GM12801 (cell line): ENCODE results near the gene SLC2A5.

Experiments used
- TF ChIP-seq, protein P1 (sequence below): IDR thresholded peaks from one replicate; pipeline ENCODE4 v1.5.1; 2011; ENCODE audit warnings: control low read depth; ENCODE audit not compliant: insufficient read length; ENCODE audit errors: extremely low read depth

Gene SLC2A5

DNA sequence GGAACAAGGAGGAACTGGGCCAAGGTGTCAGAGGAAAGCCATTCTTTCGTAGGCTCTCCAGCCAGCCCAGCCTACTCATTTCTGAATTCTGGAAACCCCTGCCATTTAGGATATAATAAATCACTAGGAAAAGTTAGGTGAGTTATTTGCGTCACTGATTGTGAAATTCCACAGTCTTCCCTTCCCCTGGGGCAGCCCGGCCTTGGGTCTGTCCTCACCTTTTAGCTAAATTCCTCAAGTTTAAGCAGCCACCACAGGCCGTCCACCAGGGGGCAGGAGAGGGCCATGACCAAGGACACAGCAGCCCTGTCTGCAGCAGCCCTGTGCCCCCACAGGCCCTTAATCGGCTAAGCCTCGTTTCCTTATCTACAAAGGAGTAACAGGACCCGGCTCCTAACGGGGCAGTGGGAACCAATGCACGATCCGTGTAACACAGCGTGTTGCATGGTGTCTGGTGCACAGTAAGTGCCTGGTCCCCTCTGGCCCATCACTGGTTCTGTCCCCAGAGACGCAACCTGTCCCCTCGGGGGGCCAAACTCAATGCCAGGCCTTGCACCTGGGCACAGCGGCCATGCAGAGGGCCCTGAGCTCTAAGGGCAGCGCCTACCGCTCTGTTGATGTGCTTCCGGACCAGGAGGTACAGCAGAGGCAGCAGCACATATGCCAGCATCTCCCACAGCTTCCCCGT lies 41.4 kb upstream of the SLC2A5 start:
- TF ChIP-seq, protein P1, sequence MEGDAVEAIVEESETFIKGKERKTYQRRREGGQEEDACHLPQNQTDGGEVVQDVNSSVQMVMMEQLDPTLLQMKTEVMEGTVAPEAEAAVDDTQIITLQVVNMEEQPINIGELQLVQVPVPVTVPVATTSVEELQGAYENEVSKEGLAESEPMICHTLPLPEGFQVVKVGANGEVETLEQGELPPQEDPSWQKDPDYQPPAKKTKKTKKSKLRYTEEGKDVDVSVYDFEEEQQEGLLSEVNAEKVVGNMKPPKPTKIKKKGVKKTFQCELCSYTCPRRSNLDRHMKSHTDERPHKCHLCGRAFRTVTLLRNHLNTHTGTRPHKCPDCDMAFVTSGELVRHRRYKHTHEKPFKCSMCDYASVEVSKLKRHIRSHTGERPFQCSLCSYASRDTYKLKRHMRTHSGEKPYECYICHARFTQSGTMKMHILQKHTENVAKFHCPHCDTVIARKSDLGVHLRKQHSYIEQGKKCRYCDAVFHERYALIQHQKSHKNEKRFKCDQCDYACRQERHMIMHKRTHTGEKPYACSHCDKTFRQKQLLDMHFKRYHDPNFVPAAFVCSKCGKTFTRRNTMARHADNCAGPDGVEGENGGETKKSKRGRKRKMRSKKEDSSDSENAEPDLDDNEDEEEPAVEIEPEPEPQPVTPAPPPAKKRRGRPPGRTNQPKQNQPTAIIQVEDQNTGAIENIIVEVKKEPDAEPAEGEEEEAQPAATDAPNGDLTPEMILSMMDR = peak; percentile 41

DNA sequence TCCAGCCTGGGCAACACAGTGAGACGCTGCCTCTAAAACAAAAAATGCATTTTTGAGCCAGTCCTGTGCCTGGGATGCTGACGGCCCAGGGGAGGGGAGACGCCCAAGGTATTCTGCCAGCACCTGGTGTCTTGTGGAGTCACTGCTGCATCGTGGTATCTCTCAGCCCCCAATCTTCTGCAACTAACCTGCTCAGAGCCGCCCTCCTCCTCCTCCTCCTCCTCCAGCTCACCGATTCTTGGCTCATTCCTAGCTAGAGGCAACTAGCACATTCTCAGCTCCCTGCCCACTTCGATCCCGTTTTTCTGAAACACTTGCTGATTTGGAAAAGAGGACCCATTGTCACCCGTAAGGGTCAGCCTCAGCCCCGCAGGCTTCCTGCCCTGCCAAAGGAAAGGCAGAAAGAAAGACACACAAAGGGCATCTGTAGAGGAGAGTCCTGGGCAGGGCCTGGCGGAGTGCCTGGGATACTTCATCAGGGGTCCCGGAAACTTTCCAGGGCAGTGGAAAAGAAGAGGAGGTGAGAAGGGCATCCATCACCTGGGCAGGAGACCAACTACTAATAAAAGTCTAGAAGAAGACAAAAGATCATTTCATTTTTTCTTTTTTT lies 38.7 kb upstream of the SLC2A5 start:
- TF ChIP-seq, protein P1 = no peak

DNA sequence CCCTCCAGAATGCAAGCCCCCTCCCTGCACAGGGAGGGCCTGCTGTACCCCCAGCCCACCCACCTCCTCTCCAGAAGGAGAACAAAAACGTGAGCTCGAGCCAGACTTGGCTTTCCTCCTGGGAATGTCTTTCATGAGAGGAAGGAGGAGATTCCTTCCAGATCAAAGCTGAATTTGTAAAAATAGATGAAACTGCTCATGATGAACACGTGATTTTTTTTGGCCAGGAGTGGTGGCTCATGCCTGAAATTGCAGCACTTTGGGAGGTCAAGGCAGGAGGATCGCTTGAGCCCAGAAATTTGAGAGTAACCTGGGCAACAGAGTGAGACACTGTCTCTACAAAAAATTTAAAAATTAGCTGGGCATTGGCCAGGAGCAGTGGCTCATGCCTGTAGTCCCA lies 37.7 kb upstream of the SLC2A5 start:
- TF ChIP-seq, protein P1 = no peak

DNA sequence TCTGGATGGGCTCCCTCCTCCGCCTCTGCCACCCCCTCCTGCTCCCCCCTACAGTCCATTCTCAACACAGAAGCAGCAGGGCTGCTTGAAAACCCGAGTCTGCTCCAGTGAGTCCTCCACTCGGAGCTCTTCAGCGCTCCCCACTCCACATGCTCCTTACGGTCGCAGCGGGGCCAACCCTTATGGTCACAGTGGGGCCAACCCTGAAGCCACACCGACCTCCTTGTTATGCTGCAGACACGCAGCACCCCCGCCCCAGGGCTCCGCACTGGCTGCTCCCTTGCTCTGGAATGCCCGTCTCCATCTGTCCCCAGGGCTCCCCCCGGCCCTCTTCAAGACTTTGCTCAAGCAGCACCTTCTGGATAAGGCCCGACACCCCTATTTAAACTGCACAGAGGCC lies 36.9 kb upstream of the SLC2A5 start:
- TF ChIP-seq, protein P1 = no peak

DNA sequence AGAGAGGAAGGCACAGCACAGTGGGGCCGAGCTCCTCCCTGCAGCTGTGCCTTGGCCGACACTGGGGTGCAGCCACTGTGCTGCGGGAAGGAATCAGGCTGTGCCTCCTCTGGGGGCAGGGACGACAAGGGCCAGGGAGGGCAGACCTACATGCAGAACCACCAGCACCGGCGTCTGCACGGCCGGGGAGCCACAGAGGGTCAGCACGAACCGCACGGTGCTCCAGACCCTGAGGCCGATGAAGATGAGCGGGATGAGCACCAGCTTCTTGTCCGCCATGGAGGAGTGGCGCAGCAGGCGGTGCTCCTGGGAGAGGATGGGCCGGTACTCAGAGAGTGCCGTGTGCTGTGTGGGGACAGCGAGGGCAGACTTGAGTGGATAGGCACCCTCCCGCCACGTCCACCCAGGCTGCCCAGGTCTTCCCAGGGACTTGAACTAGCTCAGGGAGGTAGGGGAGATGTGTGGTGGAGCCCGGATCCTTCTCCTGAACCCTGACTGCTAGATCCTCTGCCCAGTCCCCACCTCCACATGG lies 36.0 kb upstream of the SLC2A5 start:
- TF ChIP-seq, protein P1 = no peak

DNA sequence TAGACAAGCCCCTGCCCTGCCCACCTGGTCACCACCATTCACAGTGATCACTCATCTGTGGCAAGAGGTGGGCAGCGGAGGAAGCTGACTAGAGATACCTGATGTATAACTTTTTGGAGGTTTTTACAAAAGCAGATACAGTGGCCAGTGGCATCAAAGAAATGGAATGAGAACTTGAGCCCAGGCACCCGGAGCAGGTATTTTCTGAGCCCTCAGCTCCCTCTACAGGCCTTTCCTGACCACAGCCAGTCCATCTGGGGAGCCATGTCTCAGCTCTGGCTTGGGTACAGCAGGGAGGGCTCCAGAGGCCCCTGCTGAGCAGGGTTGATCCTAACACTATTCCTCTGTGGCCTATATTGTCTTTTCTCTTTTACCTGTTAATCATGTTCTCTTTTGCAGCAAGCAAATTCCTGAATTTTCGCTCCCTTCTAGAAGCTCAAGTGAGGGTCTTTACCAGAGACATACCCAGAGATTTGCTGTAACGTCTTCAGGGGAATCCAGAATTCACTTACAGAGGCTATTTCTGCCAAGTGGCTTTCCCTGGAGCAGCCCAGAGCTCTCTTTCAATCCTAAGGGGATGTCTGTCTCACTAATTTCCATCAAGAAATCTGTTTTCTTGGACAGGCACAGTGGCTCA lies 32.2 kb upstream of the SLC2A5 start:
- TF ChIP-seq, protein P1 = no peak

DNA sequence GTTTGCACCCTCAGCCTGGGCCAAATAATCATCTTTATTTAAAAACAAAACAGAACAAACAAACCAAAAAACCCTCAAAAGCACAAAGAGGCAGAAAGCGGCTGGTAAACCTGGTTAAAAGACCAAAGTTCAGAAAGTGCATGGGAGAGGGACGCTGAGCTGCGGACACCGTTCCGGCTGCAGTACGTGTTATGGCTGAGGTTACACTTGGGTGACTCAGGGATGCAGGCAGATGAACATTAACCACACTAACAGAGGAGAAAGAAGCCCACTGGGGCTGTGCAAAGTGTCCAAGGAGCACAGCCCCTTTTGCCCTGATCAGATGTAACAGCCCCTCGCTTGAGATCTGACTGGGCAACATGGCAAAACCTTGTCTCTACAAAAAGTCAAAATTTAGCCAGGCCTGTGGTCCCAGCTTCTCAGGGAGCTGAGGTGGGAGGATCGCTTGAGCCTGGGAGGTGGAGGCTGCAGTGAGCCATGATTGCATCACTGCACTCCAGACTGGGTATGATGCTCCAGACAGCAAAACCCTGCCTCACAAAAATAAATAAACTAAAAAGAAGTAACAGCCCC lies 31.1 kb upstream of the SLC2A5 start:
- TF ChIP-seq, protein P1 = no peak
